HCT116 (cell line): ENCODE results near the gene TXNL4B. TPM values are rescaled to one million over a fixed set of nuclear protein-coding genes. Genes with fewer than 3 reads are reported as not detected.

Source experiments
- ATAC-seq: fragments of 200-7000 bp; cut with Tn5 transposase; 2 replicates; pipeline ENCODE4 v1.9.1; 2020; ENCODE audit warnings: mild to moderate bottlenecking, moderate library complexity
- BruUV-seq: library from RNA; stranded (reverse); fragments of 400-500 nt; replicated peaks from 2 replicates; lab custom pipeline; 2021; lab: Mats Ljungman, UMichigan
- CTCF ChIA-PET: fragments of 300-600 bp; sonication (Branson Sonifier 250); formaldehyde crosslinking; loops from one replicate; lab custom pipeline; 2021; ENCODE audit warnings: antibody characterized with exemption; lab: Charles Lee
- POLR2A ChIA-PET: fragments of 300-600, 350-600 bp; sonication (Branson Sonifier 250); formaldehyde crosslinking; loops from one replicate; lab custom pipeline; 2021; ENCODE audit warnings: antibody characterized with exemption; lab: Charles Lee
- RAD21 ChIA-PET, 2 experiments: fragments of 300-600 bp; sonication (Branson Sonifier 250); formaldehyde crosslinking; loops; one replicate each; lab custom pipeline; 2023; ENCODE audit warnings: low total read pairs in 2 of 2; ENCODE audit not compliant: uncharacterized antibody in 2 of 2, unreplicated experiment in 2 of 2, low non-redundant PET in 1 of 2; lab: Charles Lee
- DNase-seq: peaks from one replicate; pipeline ENCODE4 v3.0.0-alpha.2; 2010; ENCODE audit warnings: low read depth, low spot score
- H2AFZ ChIP-seq: fragments of 200-600 bp; shearing (Covaris generic), sonication (generic); 2 replicates; pipeline ENCODE4 v1.6.1; 2017; ENCODE audit warnings: low read depth, mixed run types, mixed read lengths, antibody characterized with exemption, low read length; ENCODE audit not compliant: poor library complexity, severe bottlenecking
- H3K27ac ChIP-seq: 2 replicates; pipeline ENCODE4 v1.5.1; 2012; ENCODE audit warnings: low read depth, low read length
- H3K27me3 ChIP-seq: fragments of 200-600 bp; sonication (generic); 2 replicates; pipeline ENCODE4 v1.6.1; 2016; ENCODE audit warnings: mixed run types, low read length, mixed read lengths; ENCODE audit not compliant: insufficient read depth
- H3K36me3 ChIP-seq, 2 experiments: fragments of 200-500 bp in 1 of 2; fragments of 200-600 bp in 1 of 2; sonication (Bioruptor generic) in 1 of 2; sonication (generic) in 1 of 2; 2 replicates each; pipeline versions ENCODE4 v1.5.1 to v1.6.1; 2014 to 2016; ENCODE audit warnings: low read length in 2 of 2, inconsistent platforms in 1 of 2, mixed read lengths in 1 of 2, mixed run types in 1 of 2; ENCODE audit not compliant: insufficient read depth in 2 of 2, control insufficient read depth in 1 of 2
- H3K4me1 ChIP-seq, 2 experiments: fragments of 200-600 bp in 1 of 2; sonication (generic) in 1 of 2; 2 replicates each; pipeline versions ENCODE4 v1.5.1 to v1.6.1; 2012 to 2017; ENCODE audit warnings: low read length in 2 of 2, inconsistent platforms in 1 of 2, mild to moderate bottlenecking in 1 of 2, mixed read lengths in 1 of 2, mixed run types in 1 of 2, moderate library complexity in 1 of 2; ENCODE audit not compliant: insufficient read depth in 2 of 2, control insufficient read depth in 1 of 2
- H3K4me2 ChIP-seq: fragments of 200-600 bp; sonication (generic); 2 replicates; pipeline ENCODE4 v1.6.1; 2017; ENCODE audit warnings: mixed run types, low read length, mixed read lengths
- H3K4me3 ChIP-seq, 2 experiments: fragments of 200-600 bp in 1 of 2; sonication (generic) in 1 of 2; replicated peaks in 1 of 2; 2 replicates each; pipeline ENCODE4 v1.5.1; 2011 to 2016; ENCODE audit warnings: low read length in 2 of 2, control low read depth in 1 of 2, low read depth in 1 of 2, mild to moderate bottlenecking in 1 of 2, mixed read lengths in 1 of 2, mixed run types in 1 of 2
- H3K79me2 ChIP-seq: fragments of 200-600 bp; sonication (generic); 2 replicates; pipeline ENCODE4 v1.6.1; 2017; ENCODE audit warnings: mild to moderate bottlenecking, mixed run types, low read length, moderate library complexity, mixed read lengths; ENCODE audit not compliant: insufficient read depth
- H3K9ac ChIP-seq: fragments of 200-600 bp; sonication (generic); 2 replicates; pipeline ENCODE4 v1.6.1; 2016; ENCODE audit warnings: low read length, mixed read lengths
- H3K9me2 ChIP-seq: fragments of 200-600 bp; sonication (generic), shearing (Covaris generic); 2 replicates; pipeline ENCODE4 v1.6.1; 2017; ENCODE audit warnings: mixed run types, mild to moderate bottlenecking, moderate library complexity; ENCODE audit not compliant: insufficient read depth
- H3K9me3 ChIP-seq, 2 experiments: fragments of 200-500 bp in 1 of 2; fragments of 200-600 bp in 1 of 2; sonication (Bioruptor generic) in 1 of 2; sonication (generic) in 1 of 2; 2 replicates each; pipeline ENCODE4 v1.6.1; 2014 to 2017; ENCODE audit warnings: low read length in 2 of 2, mixed read lengths in 2 of 2, inconsistent platforms in 1 of 2, low read depth in 1 of 2, mild to moderate bottlenecking in 1 of 2, mixed run types in 1 of 2, moderate library complexity in 1 of 2; ENCODE audit not compliant: control insufficient read depth in 1 of 2, insufficient read depth in 1 of 2
- H4K20me1 ChIP-seq: fragments of 200-600 bp; sonication (generic), shearing (Covaris generic); 2 replicates; pipeline ENCODE4 v1.6.1; 2017; ENCODE audit warnings: mixed run types, mild to moderate bottlenecking, moderate library complexity; ENCODE audit not compliant: insufficient read depth
- CBX3 ChIP-seq: IDR thresholded peaks from 2 replicates; pipeline ENCODE4 v1.6.1; 2012; ENCODE audit warnings: low read depth
- CEBPB ChIP-seq: IDR thresholded peaks from 2 replicates; pipeline ENCODE4 v1.6.1; 2012; ENCODE audit warnings: low read depth
- EGR1 ChIP-seq: IDR thresholded peaks from 2 replicates; pipeline ENCODE4 v1.6.1; 2012; ENCODE audit warnings: low read depth
- ELF1 ChIP-seq: IDR thresholded peaks from 2 replicates; pipeline ENCODE4 v1.6.1; 2012; ENCODE audit warnings: low read depth, borderline replicate concordance
- EZH2 ChIP-seq: fragments of 200-600 bp; sonication (generic); IDR thresholded peaks from 2 replicates; pipeline ENCODE4 v1.6.1; 2017; ENCODE audit warnings: antibody characterized with exemption, mixed run types
- FOSL1 ChIP-seq: IDR thresholded peaks from 2 replicates; pipeline ENCODE4 v1.6.1; 2012; ENCODE audit warnings: low read depth
- JUND ChIP-seq: IDR thresholded peaks from 2 replicates; pipeline ENCODE4 v1.6.1; 2012
- POLR2A ChIP-seq: IDR thresholded peaks from 2 replicates; pipeline ENCODE4 v1.7.0; 2011; ENCODE audit warnings: borderline replicate concordance; ENCODE audit not compliant: insufficient read depth, insufficient read length; ENCODE audit errors: extremely low read depth
- POLR2AphosphoS5 ChIP-seq: IDR thresholded peaks from 2 replicates; pipeline ENCODE4 v1.6.1; 2011; ENCODE audit warnings: mild to moderate bottlenecking, low read depth, low read length, moderate library complexity
- RAD21 ChIP-seq: IDR thresholded peaks from 2 replicates; pipeline ENCODE4 v1.6.1; 2012; ENCODE audit warnings: low read depth, mild to moderate bottlenecking
- SIN3A ChIP-seq: IDR thresholded peaks from 2 replicates; pipeline ENCODE4 v1.6.1; 2012; ENCODE audit warnings: low read depth
- SP1 ChIP-seq: IDR thresholded peaks from 2 replicates; pipeline ENCODE4 v1.6.1; 2012; ENCODE audit warnings: low read depth
- SRF ChIP-seq: IDR thresholded peaks from 2 replicates; pipeline ENCODE4 v1.6.1; 2012; ENCODE audit warnings: low read depth
- TCF7L2 ChIP-seq: IDR thresholded peaks from 2 replicates; pipeline ENCODE4 v1.7.0; 2011; ENCODE audit warnings: borderline replicate concordance, inconsistent platforms; ENCODE audit not compliant: insufficient read depth, insufficient read length; ENCODE audit errors: extremely low read depth
- YY1 ChIP-seq: IDR thresholded peaks from 2 replicates; pipeline ENCODE4 v1.6.1; 2011; ENCODE audit warnings: low read length, low read depth, moderate library complexity, mild to moderate bottlenecking; ENCODE audit not compliant: insufficient replicate concordance; ENCODE audit errors: extremely low read depth
- ZNF274 ChIP-seq: fragments of 200-500 bp; sonication (Bioruptor generic); IDR thresholded peaks from 2 replicates; pipeline ENCODE4 v1.6.1; 2014; ENCODE audit warnings: mild to moderate bottlenecking, low read depth, low read length, inconsistent platforms
- intact Hi-C: fragments of 100-400 bp; cut with micrococcal nuclease; formaldehyde crosslinking; loops from 2 replicates; pipeline ENCODE4 v1.10.0; 2022
- total RNA-seq: library from RNA; stranded (reverse); gene quantifications from one replicate; pipeline ENCODE4 v1.2.1, GENCODE V29; 2021; ENCODE audit not compliant: unreplicated experiment
- TF ChIP-seq, protein P1 (sequence below): IDR thresholded peaks from 2 replicates; pipeline ENCODE4 v1.6.1; 2012; ENCODE audit warnings: low read depth
- TF ChIP-seq, protein P2 (sequence below): IDR thresholded peaks from 2 replicates; pipeline ENCODE4 v1.6.1; 2011; ENCODE audit warnings: mild to moderate bottlenecking, low read length, moderate library complexity; ENCODE audit not compliant: insufficient replicate concordance; ENCODE audit errors: extremely low read depth
- TF ChIP-seq, protein P3 (sequence below): IDR thresholded peaks from 2 replicates; pipeline ENCODE4 v1.6.1; 2012
- TF ChIP-seq, protein P4 (sequence below), 3 experiments: fragments of 200-600 bp in 1 of 3; sonication (generic) in 1 of 3; IDR thresholded peaks in 2 of 3; conservative IDR thresholded peaks in 1 of 3; 2 replicates each; pipeline ENCODE4 v1.5.1; 2012 to 2017; ENCODE audit warnings: low read depth in 2 of 3, low read length in 2 of 3, antibody characterized with exemption in 1 of 3, borderline replicate concordance in 1 of 3, control low read depth in 1 of 3, mild to moderate bottlenecking in 1 of 3, mixed read lengths in 1 of 3, mixed run types in 1 of 3, moderate library complexity in 1 of 3; ENCODE audit not compliant: insufficient read depth in 1 of 3

Gene TXNL4B
- total RNA-seq, 1 experiment from 2014 or later = 15.5 TPM

DNA sequence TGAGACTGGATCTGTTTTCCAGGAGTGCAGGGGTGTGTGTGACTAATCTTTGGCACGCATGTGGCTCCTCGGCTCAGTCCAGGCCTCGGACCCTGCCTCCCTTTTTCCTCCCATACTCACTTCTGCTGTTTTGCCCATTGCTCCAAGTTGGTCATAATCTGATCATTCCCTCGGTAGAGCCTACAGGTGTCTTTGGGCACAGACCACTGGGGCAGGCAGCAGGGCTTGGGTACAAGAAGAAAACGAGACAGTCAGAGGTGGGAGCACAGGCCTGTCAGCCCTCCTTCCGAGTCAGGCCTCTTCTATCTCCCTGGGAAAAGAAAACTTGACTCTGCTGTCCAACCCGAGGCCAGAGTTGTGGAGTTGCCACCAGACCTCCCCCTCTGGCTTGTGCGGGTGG lies 30.0 kb upstream of the TXNL4B start:
- DNase-seq = no peak
- no TSS peak for BruUV-seq
- POLR2A ChIA-PET = no interaction called here
- Histone ChIP-seq H3K9ac (no peak overlapping the region), H3K9me2 (no peaks in the 10 kb centered on the region), H4K20me1 (no peaks in the 10 kb centered on the region), H3K9me3 (no peaks in the 10 kb centered on the region), H3K4me1 (no peaks in the 10 kb centered on the region), H3K27me3 (no peaks in the 10 kb centered on the region), H3K79me2 (no peaks in the 10 kb centered on the region)
- CTCF ChIA-PET = interaction anchor here (2.1 to 2.2 kb wide), 2 partner anchors 344 to 1755 kb away, joined by 13 to 15 read pairs; no protein-coding TSS in a partner anchor
- RAD21 ChIA-PET = no interaction called here
- TF ChIP-seq EGR1 = no peak
- no peak for TF ChIP-seq CBX3
- TF ChIP-seq FOSL1 = no peak
- TF ChIP-seq, protein P1, sequence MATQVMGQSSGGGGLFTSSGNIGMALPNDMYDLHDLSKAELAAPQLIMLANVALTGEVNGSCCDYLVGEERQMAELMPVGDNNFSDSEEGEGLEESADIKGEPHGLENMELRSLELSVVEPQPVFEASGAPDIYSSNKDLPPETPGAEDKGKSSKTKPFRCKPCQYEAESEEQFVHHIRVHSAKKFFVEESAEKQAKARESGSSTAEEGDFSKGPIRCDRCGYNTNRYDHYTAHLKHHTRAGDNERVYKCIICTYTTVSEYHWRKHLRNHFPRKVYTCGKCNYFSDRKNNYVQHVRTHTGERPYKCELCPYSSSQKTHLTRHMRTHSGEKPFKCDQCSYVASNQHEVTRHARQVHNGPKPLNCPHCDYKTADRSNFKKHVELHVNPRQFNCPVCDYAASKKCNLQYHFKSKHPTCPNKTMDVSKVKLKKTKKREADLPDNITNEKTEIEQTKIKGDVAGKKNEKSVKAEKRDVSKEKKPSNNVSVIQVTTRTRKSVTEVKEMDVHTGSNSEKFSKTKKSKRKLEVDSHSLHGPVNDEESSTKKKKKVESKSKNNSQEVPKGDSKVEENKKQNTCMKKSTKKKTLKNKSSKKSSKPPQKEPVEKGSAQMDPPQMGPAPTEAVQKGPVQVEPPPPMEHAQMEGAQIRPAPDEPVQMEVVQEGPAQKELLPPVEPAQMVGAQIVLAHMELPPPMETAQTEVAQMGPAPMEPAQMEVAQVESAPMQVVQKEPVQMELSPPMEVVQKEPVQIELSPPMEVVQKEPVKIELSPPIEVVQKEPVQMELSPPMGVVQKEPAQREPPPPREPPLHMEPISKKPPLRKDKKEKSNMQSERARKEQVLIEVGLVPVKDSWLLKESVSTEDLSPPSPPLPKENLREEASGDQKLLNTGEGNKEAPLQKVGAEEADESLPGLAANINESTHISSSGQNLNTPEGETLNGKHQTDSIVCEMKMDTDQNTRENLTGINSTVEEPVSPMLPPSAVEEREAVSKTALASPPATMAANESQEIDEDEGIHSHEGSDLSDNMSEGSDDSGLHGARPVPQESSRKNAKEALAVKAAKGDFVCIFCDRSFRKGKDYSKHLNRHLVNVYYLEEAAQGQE = no peak
- TF ChIP-seq SIN3A = no peak
- no peak for TF ChIP-seq JUND
- no peak for TF ChIP-seq POLR2A
- no peak for TF ChIP-seq CEBPB
- TF ChIP-seq SP1 = no peak
- no peak for TF ChIP-seq TCF7L2
- TF ChIP-seq YY1 = no peak
- no peak for TF ChIP-seq SRF
- TF ChIP-seq EZH2 = no peak
- no peak for TF ChIP-seq RAD21
- no peak for TF ChIP-seq ELF1
- no peak for TF ChIP-seq ZNF274
- TF ChIP-seq, protein P2, sequence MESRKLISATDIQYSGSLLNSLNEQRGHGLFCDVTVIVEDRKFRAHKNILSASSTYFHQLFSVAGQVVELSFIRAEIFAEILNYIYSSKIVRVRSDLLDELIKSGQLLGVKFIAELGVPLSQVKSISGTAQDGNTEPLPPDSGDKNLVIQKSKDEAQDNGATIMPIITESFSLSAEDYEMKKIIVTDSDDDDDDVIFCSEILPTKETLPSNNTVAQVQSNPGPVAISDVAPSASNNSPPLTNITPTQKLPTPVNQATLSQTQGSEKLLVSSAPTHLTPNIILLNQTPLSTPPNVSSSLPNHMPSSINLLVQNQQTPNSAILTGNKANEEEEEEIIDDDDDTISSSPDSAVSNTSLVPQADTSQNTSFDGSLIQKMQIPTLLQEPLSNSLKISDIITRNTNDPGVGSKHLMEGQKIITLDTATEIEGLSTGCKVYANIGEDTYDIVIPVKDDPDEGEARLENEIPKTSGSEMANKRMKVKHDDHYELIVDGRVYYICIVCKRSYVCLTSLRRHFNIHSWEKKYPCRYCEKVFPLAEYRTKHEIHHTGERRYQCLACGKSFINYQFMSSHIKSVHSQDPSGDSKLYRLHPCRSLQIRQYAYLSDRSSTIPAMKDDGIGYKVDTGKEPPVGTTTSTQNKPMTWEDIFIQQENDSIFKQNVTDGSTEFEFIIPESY = no peak
- TF ChIP-seq POLR2AphosphoS5 = no peak
- TF ChIP-seq, protein P3, sequence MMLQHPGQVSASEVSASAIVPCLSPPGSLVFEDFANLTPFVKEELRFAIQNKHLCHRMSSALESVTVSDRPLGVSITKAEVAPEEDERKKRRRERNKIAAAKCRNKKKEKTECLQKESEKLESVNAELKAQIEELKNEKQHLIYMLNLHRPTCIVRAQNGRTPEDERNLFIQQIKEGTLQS = no peak
- TF ChIP-seq, protein P4, sequence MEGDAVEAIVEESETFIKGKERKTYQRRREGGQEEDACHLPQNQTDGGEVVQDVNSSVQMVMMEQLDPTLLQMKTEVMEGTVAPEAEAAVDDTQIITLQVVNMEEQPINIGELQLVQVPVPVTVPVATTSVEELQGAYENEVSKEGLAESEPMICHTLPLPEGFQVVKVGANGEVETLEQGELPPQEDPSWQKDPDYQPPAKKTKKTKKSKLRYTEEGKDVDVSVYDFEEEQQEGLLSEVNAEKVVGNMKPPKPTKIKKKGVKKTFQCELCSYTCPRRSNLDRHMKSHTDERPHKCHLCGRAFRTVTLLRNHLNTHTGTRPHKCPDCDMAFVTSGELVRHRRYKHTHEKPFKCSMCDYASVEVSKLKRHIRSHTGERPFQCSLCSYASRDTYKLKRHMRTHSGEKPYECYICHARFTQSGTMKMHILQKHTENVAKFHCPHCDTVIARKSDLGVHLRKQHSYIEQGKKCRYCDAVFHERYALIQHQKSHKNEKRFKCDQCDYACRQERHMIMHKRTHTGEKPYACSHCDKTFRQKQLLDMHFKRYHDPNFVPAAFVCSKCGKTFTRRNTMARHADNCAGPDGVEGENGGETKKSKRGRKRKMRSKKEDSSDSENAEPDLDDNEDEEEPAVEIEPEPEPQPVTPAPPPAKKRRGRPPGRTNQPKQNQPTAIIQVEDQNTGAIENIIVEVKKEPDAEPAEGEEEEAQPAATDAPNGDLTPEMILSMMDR (IDR thresholded peaks at IDR 0.05 in 2 of 3, conservative IDR thresholded peaks at IDR 0.05 in 1 of 3; ENCODE audit: borderline replicate concordance in 1 of 3, insufficient read depth in 1 of 3, low read depth in 2 of 3, low read length in 2 of 3) = no peak
- TF ChIP-seq, all 23 proteins: peak for 0
- Histone ChIP-seq H3K27ac (no peak overlapping the region), H3K36me3 (no peaks in the 10 kb centered on the region), H2AFZ (no peak overlapping the region), H3K4me2 (no peak overlapping the region), H3K4me3 (no peak overlapping the region)
- ATAC-seq = no peak
- intact Hi-C loops = loop anchor here (2.0 kb wide), 1 partner anchor 349 kb away; no protein-coding TSS in a partner anchor
